Ovary (tissue), 9 donors: Measurements from ENCODE around the gene TSGA10. TPM values are rescaled to one million over a fixed set of nuclear protein-coding genes. Genes with fewer than 3 reads are reported as not detected.

Experiments used
- DNase-seq, 5 donors: peaks; one replicate each; pipeline ENCODE4 v3.0.0-alpha.2; 2019 to 2020
- H3K27ac ChIP-seq, 2 donors: fragments of 200-600 bp; one replicate each; pipeline versions ENCODE4 v1.5.1 to v1.8.0; 2019 to 2022
- H3K27me3 ChIP-seq: fragments of 200-600 bp; one replicate; pipeline ENCODE4 v1.8.0; 2022
- H3K36me3 ChIP-seq: fragments of 200-600 bp; sonication (generic); one replicate; pipeline ENCODE4 v1.5.1; 2019
- H3K4me1 ChIP-seq: one replicate; pipeline ENCODE4 v1.8.1; 2013; ENCODE audit warnings: mild to moderate bottlenecking, moderate library complexity; ENCODE audit not compliant: insufficient read depth
- H3K4me3 ChIP-seq: fragments of 200-600 bp; sonication (generic); one replicate; pipeline ENCODE4 v1.5.1; 2017
- H3K9me3 ChIP-seq, 2 donors: fragments of 200-600 bp in 1 of 2; sonication (generic) in 1 of 2; one replicate each; pipeline versions ENCODE4 v1.5.1 to v1.8.1; 2013 to 2019; ENCODE audit warnings: mild to moderate bottlenecking in 1 of 2, moderate library complexity in 1 of 2
- CTCF ChIP-seq, 3 donors: fragments of 450-650 bp in 2 of 3; fragments of 200-600 bp in 1 of 3; IDR thresholded peaks; one replicate each; pipeline versions ENCODE4 v1.5.1 to v1.8.0; 2016 to 2022; ENCODE audit warnings: antibody characterized with exemption in 3 of 3, mild to moderate bottlenecking in 1 of 3
- EP300 ChIP-seq: sonication (generic); formaldehyde crosslinking; IDR thresholded peaks from one replicate; pipeline ENCODE4 v1.6.1; 2017; ENCODE audit warnings: antibody characterized with exemption
- POLR2A ChIP-seq: fragments of 450-650 bp; IDR thresholded peaks from one replicate; pipeline ENCODE4 v1.6.1; 2017; ENCODE audit warnings: antibody characterized with exemption, mild to moderate bottlenecking, moderate library complexity
- WGBS, 3 donors: extraction: QIAGEN DNeasy Blood & Tissue Kit in 1 of 3; methylation state at CpG; one replicate each; pipeline versions ENCODE4 v1.1.5 to v1.1.7; 2013 to 2017; 5-methylcytosine and 5-hydroxymethylcytosine counted together
- intact Hi-C, 4 donors: fragments of 100-400 bp; cut with DNase I; formaldehyde crosslinking; loops; one replicate each; pipeline versions ENCODE4 v1.11.0 to v1.15.1; 2022 to 2023
- polyA plus RNA-seq, 2 donors: library from polyadenylated mRNA; stranded (reverse); fragments of 200-250 nt in 1 of 2; fragments of 350-450 nt in 1 of 2; fragmentation: Illumina TruSeq in 1 of 2; extraction: RNeasy Lipid Tissue Mini Kit (QIAGEN cat#74804) in 1 of 2; gene quantifications; one replicate each; pipeline ENCODE4 v1.2.3, GENCODE V29; 2013 to 2014
- total RNA-seq, 7 donors: library from RNA; depleted of rRNA in 2 of 7; stranded (reverse); fragments of >200 nt in 2 of 7; fragmentation: NEBNext Ultra II Directional in 3 of 7; extraction: Animal tissue kit (Norgen Biotek cat#: 25700) in 3 of 7; gene quantifications; one replicate each; pipeline versions ENCODE4 v1.1.0 to v1.2.4, GENCODE V29; 2016 to 2023
- donor health status: DM: no; HTN: no; CAD: no; lungs with moderate emphysema.
- donor health status: DM: no; HTN: no; CAD: no.
- donor health status: Bipolar disorder and iron deficiency.
- donor health status: DM: yes; HTN: yes; CAD: no.
- donor health status: DM: no; HTN: no; CAD: no.
- donor health status: DM: yes; HTN: yes; CAD: no.

Gene TSGA10
- total and polyA plus RNA-seq, 9 donors: 1.8 to 35.5 (median 8.6) TPM

- DNase-seq: no peak
- no peaks in the 10 kb centered on the region for H3K27me3 ChIP-seq
- H3K36me3 ChIP-seq: no peaks in the 10 kb centered on the region
- WGBS, 3 donors: 46 to 64% (median 46%) methylated on average over 1 of the region's 1 CpG
- TF ChIP-seq EP300 (no peak), CTCF (IDR thresholded peaks at IDR 0.05) (no peak), POLR2A (no peak)
- H3K4me1 ChIP-seq: no peaks in the 10 kb centered on the region
- H3K9me3 ChIP-seq: no peaks in the 10 kb centered on the region
- no peak overlapping the region for H3K4me3 ChIP-seq
- no peak overlapping the region for H3K27ac ChIP-seq
- intact Hi-C loops: no loop called here
Measured at GRCh38 chr2:99035920-99036319, 118.8 kb downstream of the TSGA10 start.

GRCh38 chr2:99032786-99033185 is 122.0 kb downstream of the TSGA10 start:
- H3K4me1 ChIP-seq: no peaks in the 10 kb centered on the region
- H3K9me3 ChIP-seq: no peaks in the 10 kb centered on the region
- H3K27me3 ChIP-seq: no peaks in the 10 kb centered on the region
- H3K36me3 ChIP-seq: no peaks in the 10 kb centered on the region
- no peak overlapping the region for H3K27ac ChIP-seq
- TF ChIP-seq CTCF (IDR thresholded peaks at IDR 0.05): no peak
- TF ChIP-seq EP300: no peak
- no peak for TF ChIP-seq POLR2A
- H3K4me3 ChIP-seq: no peak overlapping the region
- WGBS, 3 donors: 90 to 95% (median 91%) methylated on average over 6 of the region's 6 CpGs
- intact Hi-C loops: no loop called here
- DNase-seq: no peak

- 74 to 76% (median 75%) methylated on average over 2 of the region's 2 CpGs for WGBS, 3 donors
- DNase-seq: no peak
- H3K27ac ChIP-seq: no peak overlapping the region
- no peak overlapping the region for H3K4me3 ChIP-seq
- no peaks in the 10 kb centered on the region for H3K27me3 ChIP-seq
- intact Hi-C loops: no loop called here
- TF ChIP-seq EP300 (no peak), POLR2A (no peak), CTCF (IDR thresholded peaks at IDR 0.05) (no peak)
- no peaks in the 10 kb centered on the region for H3K4me1 ChIP-seq
- H3K9me3 ChIP-seq: no peaks in the 10 kb centered on the region
- H3K36me3 ChIP-seq: no peaks in the 10 kb centered on the region
Measured at GRCh38 chr2:99032001-99032400, 122.7 kb downstream of the TSGA10 start.

GRCh38 chr2:99031481-99031880 is 123.3 kb downstream of the TSGA10 start:
- Histone ChIP-seq H3K9me3 (no peaks in the 10 kb centered on the region), H3K27me3 (no peaks in the 10 kb centered on the region), H3K27ac (no peak overlapping the region), H3K4me3 (no peak overlapping the region), H3K4me1 (no peaks in the 10 kb centered on the region), H3K36me3 (no peaks in the 10 kb centered on the region)
- no peak for TF ChIP-seq CTCF (IDR thresholded peaks at IDR 0.05)
- no peak for TF ChIP-seq POLR2A
- no peak for TF ChIP-seq EP300
- WGBS, 3 donors: 81 to 89% (median 83%) methylated on average over 3 of the region's 3 CpGs
- no peak for DNase-seq
- intact Hi-C loops: no loop called here

GRCh38 chr2:99028558-99028957 is 126.2 kb downstream of the TSGA10 start:
- H3K27ac ChIP-seq: no peak overlapping the region
- H3K9me3 ChIP-seq: no peaks in the 10 kb centered on the region
- DNase-seq: no peak
- TF ChIP-seq EP300 (no peak), POLR2A (no peak), CTCF (IDR thresholded peaks at IDR 0.05) (no peak)
- no peaks in the 10 kb centered on the region for H3K36me3 ChIP-seq
- intact Hi-C loops: no loop called here
- no peak overlapping the region for H3K4me3 ChIP-seq
- WGBS, 3 donors: 64 to 67% (median 65%) methylated on average over 4 of the region's 4 CpGs
- no peaks in the 10 kb centered on the region for H3K27me3 ChIP-seq
- no peaks in the 10 kb centered on the region for H3K4me1 ChIP-seq
